Kidney (tissue), 14 donors: ENCODE measurements around the gene FMNL2. TPM values are rescaled to one million over a fixed set of nuclear protein-coding genes. Genes with fewer than 3 reads are reported as not detected.

ENCODE experiments used
- DNase-seq, 5 donors: peaks; one replicate each; pipeline ENCODE4 v3.0.0-alpha.2; 2013 to 2020
- FAIRE-seq: peaks from 2 replicates; lab custom pipeline; 2012; peaks lifted over from hg19 to GRCh38; lab: Jason Lieb, UNC
- H3K27ac ChIP-seq, 2 donors: one replicate each; pipeline ENCODE4 v1.7.0; 2013; ENCODE audit warnings: low read depth in 2 of 2, low read length in 2 of 2, inconsistent platforms in 1 of 2
- H3K27me3 ChIP-seq: one replicate; pipeline ENCODE4 v1.7.1; 2013; ENCODE audit warnings: low read length, inconsistent platforms; ENCODE audit not compliant: control insufficient read depth, insufficient read depth
- H3K36me3 ChIP-seq, 3 donors: one replicate each; pipeline versions ENCODE4 v1.7.0 to v1.7.1; 2013; ENCODE audit warnings: low read length in 3 of 3, control low read depth in 1 of 3, inconsistent platforms in 1 of 3; ENCODE audit not compliant: insufficient read depth in 3 of 3, control insufficient read depth in 2 of 3
- H3K4me1 ChIP-seq, 3 donors: one replicate each; pipeline versions ENCODE4 v1.7.0 to v1.7.1; 2013; ENCODE audit warnings: low read length in 3 of 3, inconsistent platforms in 1 of 3, low read depth in 1 of 3; ENCODE audit not compliant: control insufficient read depth in 2 of 3, insufficient read depth in 2 of 3
- H3K4me3 ChIP-seq, 3 donors: one replicate each; pipeline versions ENCODE4 v1.7.0 to v1.8.1; 2013; ENCODE audit warnings: low read length in 3 of 3, control low read depth in 1 of 3, inconsistent platforms in 1 of 3
- H3K9ac ChIP-seq, 3 donors: one replicate each; pipeline versions ENCODE4 v1.7.0 to v1.7.1; 2013; ENCODE audit warnings: low read length in 3 of 3, control low read depth in 1 of 3, inconsistent platforms in 1 of 3
- H3K9me3 ChIP-seq, 3 donors: one replicate each; pipeline versions ENCODE4 v1.7.0 to v1.7.1; 2013; ENCODE audit warnings: low read length in 3 of 3, control low read depth in 1 of 3, inconsistent platforms in 1 of 3; ENCODE audit not compliant: control insufficient read depth in 2 of 3, insufficient read depth in 1 of 3
- CTCF ChIP-seq: IDR thresholded peaks from 3 replicates; pipeline ENCODE4 v1.5.1; 2012; ENCODE audit warnings: mild to moderate bottlenecking, moderate library complexity, borderline replicate concordance; ENCODE audit not compliant: insufficient read depth; ENCODE audit errors: extremely low read depth
- intact Hi-C: fragments of 100-400 bp; cut with DNase I; formaldehyde crosslinking; loops from one replicate; pipeline ENCODE4 v1.11.1; 2022
- polyA plus RNA-seq: library from polyadenylated mRNA; stranded (reverse); fragments of 350-450 nt; fragmentation: Illumina TruSeq; extraction: RNeasy Lipid Tissue Mini Kit (QIAGEN cat#74804); gene quantifications from one replicate; pipeline ENCODE4 v1.2.3, GENCODE V29; 2014; ENCODE audit warnings: low read depth, low replicate concordance; ENCODE audit not compliant: insufficient read depth
- total RNA-seq: library from RNA; stranded (reverse); fragmentation: NEBNext Ultra II Directional; extraction: Animal tissue kit (Norgen Biotek cat#: 25700); gene quantifications from one replicate; pipeline ENCODE4 v1.2.1, GENCODE V29; 2021
- donor health status: control.
- donor health status: control.
- donor health status: control.
- donor health status: control.
- donor health status: control.
- donor health status: DM: yes; HTN: yes; CAD: no.
- donor health status: Normal renal cell carcinoma (clear cell type).

Gene FMNL2
- total and polyA plus RNA-seq, 2 donors from 2014 or later = 10.7 to 39.1 TPM

GRCh38 chr2:152546230-152546837, 211.4 kb downstream of the FMNL2 start:
- H3K9me3 ChIP-seq = no peaks in the 10 kb centered on the region
- no peak for TF ChIP-seq CTCF
- H3K27me3 ChIP-seq = no peaks in the 10 kb centered on the region
- intact Hi-C loops = no loop called here
- no peaks in the 10 kb centered on the region for H3K4me1 ChIP-seq
- H3K4me3 ChIP-seq = no peak overlapping the region
- H3K27ac ChIP-seq = no peak overlapping the region
- H3K36me3 ChIP-seq = no peaks in the 10 kb centered on the region
- no peak for DNase-seq
- FAIRE-seq = no peak
- no peak overlapping the region for H3K9ac ChIP-seq

DNA sequence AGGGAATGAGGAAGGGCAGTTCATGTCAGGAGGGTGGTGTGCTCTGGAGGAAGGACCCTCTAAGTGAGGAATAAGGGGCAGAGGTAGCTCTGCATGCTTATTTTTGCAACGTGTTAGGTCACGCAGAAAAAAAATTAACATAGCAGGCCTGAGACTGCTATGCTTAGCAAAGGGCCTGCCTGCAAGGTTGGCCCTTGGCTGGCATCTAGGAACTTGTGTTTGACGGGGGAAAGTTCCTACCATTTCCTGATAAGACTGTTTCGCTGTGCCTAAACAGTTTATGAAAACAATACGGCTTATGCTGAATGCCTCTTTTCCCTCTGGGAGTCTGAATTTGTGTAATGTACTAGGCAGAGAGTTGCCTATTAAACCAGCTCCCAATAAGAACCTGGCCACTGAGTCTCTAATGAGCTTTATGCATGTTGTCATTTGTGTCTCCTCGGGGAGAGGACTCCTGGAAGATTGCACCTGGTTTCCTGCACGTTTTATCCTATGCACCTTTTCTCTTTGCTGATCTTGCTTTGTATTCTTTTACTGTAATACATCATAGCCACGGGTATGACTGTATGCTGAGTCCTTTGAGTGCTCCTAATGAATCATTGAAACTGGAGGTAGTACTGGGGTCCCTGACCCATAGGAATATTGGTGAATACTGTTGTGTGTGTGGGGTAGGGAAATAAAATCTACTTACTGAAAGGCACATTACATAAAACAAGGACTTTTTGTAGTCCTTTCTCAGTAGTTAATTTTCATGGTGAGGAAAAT, 213.3 kb downstream of the FMNL2 start:
- DNase-seq (no peak), FAIRE-seq (no peak)

DNA sequence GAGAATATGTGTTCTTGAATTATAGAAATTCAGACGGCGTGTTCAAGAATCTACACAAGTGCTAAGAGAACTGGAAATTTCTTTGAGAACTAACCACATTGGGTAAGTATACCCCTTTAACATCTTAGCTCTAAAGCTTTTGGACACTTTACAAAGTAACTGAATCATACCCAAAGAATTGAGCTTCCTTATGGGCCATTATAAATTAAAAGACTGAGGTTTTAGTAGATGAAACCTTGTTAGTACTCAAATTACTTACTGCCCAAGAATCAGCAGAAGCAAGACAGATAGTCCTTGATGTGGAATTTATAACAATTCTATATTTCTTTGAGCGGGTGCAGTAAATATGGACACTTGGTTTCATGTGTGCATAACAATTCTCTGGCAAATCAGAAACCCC, 214.0 kb downstream of the FMNL2 start:
- DNase-seq (no peak), FAIRE-seq (no peak)
- Histone ChIP-seq H3K9me3 (no peaks in the 10 kb centered on the region), H3K4me1 (no peaks in the 10 kb centered on the region), H3K27ac (no peak overlapping the region), H3K9ac (no peak overlapping the region), H3K4me3 (no peak overlapping the region), H3K27me3 (no peaks in the 10 kb centered on the region), H3K36me3 (no peaks in the 10 kb centered on the region)
- intact Hi-C loops = no loop called here
- TF ChIP-seq CTCF = no peak

More for the DNA sequence above, 213.3 kb downstream of the FMNL2 start:
- no peaks in the 10 kb centered on the region for H3K4me1 ChIP-seq
- H3K27me3 ChIP-seq = no peaks in the 10 kb centered on the region
- H3K9ac ChIP-seq = no peak overlapping the region
- TF ChIP-seq CTCF = no peak
- H3K27ac ChIP-seq = no peak overlapping the region
- no peak overlapping the region for H3K4me3 ChIP-seq
- H3K36me3 ChIP-seq = no peaks in the 10 kb centered on the region
- H3K9me3 ChIP-seq = no peaks in the 10 kb centered on the region
- intact Hi-C loops = no loop called here
